HL-60/S4 (cell line): Measurements from ENCODE around the gene GATA1.

Experiments
- in situ Hi-C: fragments of 300-500 bp; cut with MboI; formaldehyde crosslinking; loops from 2 replicates; pipeline ENCODE4 v1.14.3; 2022; ENCODE audit warnings: low sequenced_read_pairs

The GATA1 gene

GRCh38 chrX:48784726-48785125 lies 1.7 kb upstream of the GATA1 start:
- in situ Hi-C loops: no loop called here

GRCh38 chrX:48785186-48785539 lies 1.2 kb upstream of the GATA1 start:
- in situ Hi-C loops: no loop called here

GRCh38 chrX:48785540-48786214 lies 713 bp upstream of the GATA1 start:
- in situ Hi-C loops: no loop called here

GRCh38 chrX:48786825-48787504 lies 575 bp downstream of the GATA1 start:
- in situ Hi-C loops: no loop called here

GRCh38 chrX:48787505-48788443 lies 1.4 kb downstream of the GATA1 start:
- in situ Hi-C loops: no loop called here

- in situ Hi-C loops: no loop called here
Observed at GRCh38 chrX:48789366-48790220, 3.2 kb downstream of the GATA1 start.

GRCh38 chrX:48790477-48790876 lies 4.1 kb downstream of the GATA1 start:
- in situ Hi-C loops: no loop called here

- in situ Hi-C loops: no loop called here
Observed at GRCh38 chrX:48791063-48791820, 4.9 kb downstream of the GATA1 start.

- in situ Hi-C loops: no loop called here
Observed at GRCh38 chrX:48792219-48792618, 5.8 kb downstream of the GATA1 start.

GRCh38 chrX:48793935-48794334 lies 7.5 kb downstream of the GATA1 start:
- in situ Hi-C loops: no loop called here

GRCh38 chrX:48794340-48794910 lies 8.0 kb downstream of the GATA1 start:
- in situ Hi-C loops: no loop called here

GRCh38 chrX:48794911-48795515 lies 8.6 kb downstream of the GATA1 start:
- in situ Hi-C loops: no loop called here

GRCh38 chrX:48798318-48798717 lies 11.9 kb downstream of the GATA1 start:
- in situ Hi-C loops: no loop called here

- in situ Hi-C loops: no loop called here
Observed at GRCh38 chrX:48800574-48801279, 14.3 kb downstream of the GATA1 start.

- in situ Hi-C loops: no loop called here
Observed at GRCh38 chrX:48801280-48802088, 15.1 kb downstream of the GATA1 start, which contains the start of gene HDAC6. Gene HDAC6 (plus strand): TSS chrX:48802067. CDS start chrX:48802693, 626 bp downstream.

- in situ Hi-C loops: no loop called here
Observed at GRCh38 chrX:48802089-48802904, 15.9 kb downstream of the GATA1 start.

GRCh38 chrX:48802905-48803200 lies 16.5 kb downstream of the GATA1 start:
- in situ Hi-C loops: no loop called here
